DND-41 (cell line): ENCODE measurements around the gene CSRP1.

Experiments used
- EZH2 ChIP-seq: IDR thresholded peaks from 3 replicates; pipeline ENCODE4 v1.6.1; 2012; ENCODE audit warnings: borderline replicate concordance, low read depth, mild to moderate bottlenecking, moderate library complexity, low read length, inconsistent platforms; ENCODE audit not compliant: severe bottlenecking
- TF ChIP-seq, protein P1 (sequence below): IDR thresholded peaks from 2 replicates; pipeline ENCODE4 v1.5.1; 2012; ENCODE audit warnings: borderline replicate concordance, low read length, moderate library complexity, mild to moderate bottlenecking; ENCODE audit not compliant: poor library complexity, severe bottlenecking; ENCODE audit errors: extremely low read depth

DNA sequence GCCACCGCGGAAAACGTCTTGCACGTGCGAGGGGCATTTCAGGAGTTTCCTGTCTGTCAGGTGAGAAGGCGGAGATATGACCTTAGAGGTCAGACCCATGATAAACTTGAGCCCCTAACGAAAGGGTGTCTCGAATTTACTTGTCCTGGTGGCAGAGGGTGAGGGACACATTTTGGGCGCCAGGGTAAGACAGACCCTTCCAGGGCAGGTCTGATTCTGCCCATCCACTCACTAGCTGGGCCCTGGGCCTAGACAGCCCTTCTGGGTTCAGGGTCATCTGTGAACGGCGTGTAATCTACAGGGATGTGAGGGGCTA lies 395 bp upstream of the CSRP1 start:
- TF ChIP-seq, protein P1, sequence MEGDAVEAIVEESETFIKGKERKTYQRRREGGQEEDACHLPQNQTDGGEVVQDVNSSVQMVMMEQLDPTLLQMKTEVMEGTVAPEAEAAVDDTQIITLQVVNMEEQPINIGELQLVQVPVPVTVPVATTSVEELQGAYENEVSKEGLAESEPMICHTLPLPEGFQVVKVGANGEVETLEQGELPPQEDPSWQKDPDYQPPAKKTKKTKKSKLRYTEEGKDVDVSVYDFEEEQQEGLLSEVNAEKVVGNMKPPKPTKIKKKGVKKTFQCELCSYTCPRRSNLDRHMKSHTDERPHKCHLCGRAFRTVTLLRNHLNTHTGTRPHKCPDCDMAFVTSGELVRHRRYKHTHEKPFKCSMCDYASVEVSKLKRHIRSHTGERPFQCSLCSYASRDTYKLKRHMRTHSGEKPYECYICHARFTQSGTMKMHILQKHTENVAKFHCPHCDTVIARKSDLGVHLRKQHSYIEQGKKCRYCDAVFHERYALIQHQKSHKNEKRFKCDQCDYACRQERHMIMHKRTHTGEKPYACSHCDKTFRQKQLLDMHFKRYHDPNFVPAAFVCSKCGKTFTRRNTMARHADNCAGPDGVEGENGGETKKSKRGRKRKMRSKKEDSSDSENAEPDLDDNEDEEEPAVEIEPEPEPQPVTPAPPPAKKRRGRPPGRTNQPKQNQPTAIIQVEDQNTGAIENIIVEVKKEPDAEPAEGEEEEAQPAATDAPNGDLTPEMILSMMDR: no peak
- no peak for TF ChIP-seq EZH2
